Activated CD8-positive, alpha-beta memory T cell treated with anti-CD3 and anti-CD28 coated beads, Interleukin-2, amount 50 U/mL, for 24 hours (primary cell): ENCODE data around the gene PHLPP1.

Experiments used
- DNase-seq: peaks from one replicate; pipeline ENCODE4 v3.0.0-alpha.2; 2020; ENCODE audit errors: extremely low read depth

Gene PHLPP1

DNA sequence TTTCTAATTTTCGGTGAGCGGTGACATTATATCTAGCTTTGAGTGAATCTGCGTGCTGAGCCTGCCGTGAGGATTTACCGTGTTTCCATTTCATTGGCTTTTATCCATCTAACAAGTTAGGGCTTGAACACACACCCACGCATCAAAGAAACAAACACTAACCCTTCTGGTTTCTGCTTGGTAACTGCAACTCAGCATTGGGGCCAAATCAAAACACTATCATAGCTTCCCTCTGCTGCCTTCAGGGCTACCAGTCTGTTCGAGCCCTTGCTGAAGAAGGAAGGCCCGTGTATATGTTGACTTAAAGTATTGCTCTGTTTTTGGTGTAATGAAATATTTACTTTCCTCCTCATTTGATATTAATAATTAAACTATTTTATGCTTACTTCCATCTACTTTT is 227.2 kb downstream of the PHLPP1 start:
- no peak for DNase-seq

DNA sequence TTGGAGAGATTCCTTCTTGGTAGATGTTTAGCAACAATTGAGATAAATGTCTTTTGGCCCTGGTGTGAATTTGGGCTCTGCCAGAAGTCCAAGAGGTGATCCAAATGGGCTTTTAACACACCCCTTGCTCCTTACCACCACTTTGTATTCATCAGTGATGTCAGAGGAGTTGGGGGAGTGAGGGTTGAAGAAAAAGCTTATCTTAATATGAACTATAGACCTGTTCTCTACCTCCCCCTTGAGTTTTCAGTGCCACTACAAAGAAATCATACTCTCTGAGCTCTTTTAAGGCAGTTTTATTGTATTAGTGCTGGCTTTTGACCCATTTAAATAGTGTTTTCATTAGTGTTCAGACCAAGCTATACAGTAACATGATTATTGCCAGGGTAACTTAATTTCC is 229.1 kb downstream of the PHLPP1 start:
- DNase-seq: no peak

DNA sequence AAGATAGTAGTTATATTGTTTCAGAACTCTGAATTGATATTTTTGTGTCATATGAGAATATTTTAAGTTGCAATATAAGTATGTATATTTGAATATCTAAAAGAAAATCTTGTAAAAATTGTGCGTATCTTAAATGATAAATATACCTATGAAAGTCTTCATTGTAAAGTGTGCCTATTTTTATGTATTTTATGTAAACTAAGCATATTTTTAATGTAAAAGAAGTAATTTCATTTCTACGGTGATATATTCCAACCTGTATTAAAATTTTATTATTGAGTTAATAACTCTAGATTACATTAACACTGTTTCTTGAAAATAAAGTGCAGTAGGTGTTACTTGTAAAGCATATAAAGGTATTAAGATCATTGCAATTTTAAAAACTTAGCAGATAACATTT is 233.4 kb downstream of the PHLPP1 start:
- DNase-seq: no peak

DNA sequence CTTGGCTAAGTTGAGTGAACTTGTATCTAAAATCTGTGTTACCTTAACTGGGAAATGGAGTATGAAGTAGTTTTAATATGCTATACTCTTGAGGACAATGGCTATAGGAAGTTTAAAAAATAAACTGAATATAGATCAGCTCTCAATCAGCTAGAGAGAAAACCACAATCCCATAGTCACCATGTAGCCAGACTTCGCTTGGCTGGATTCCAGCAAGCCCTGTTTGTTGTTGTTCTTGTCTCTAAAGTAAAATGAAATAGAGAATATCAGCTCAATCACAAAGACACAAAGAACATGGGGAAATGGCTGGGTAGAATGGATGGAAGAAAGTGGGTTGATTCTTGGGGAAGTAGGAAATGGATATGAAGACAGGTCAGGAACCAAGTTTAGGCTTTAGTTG is 234.9 kb downstream of the PHLPP1 start:
- DNase-seq: no peak

DNA sequence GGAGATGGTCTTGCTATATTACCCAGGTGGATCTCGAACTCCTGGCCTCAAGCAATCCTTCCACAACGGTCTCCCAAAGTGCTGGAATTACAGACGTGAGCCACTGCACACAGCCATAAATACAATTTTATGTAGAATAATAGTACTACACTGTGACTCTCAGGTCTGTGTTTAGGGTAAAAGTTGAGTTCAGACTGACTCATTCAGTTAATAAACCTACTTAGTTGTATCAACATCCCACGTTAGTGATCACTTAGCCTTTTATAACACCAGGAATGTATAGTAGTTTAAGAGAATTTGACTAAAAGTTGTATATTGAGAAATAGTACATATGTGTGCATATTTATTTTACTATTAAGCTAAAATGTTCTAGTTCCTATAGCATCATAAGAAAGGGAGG is 237.5 kb downstream of the PHLPP1 start:
- DNase-seq: no peak

DNA sequence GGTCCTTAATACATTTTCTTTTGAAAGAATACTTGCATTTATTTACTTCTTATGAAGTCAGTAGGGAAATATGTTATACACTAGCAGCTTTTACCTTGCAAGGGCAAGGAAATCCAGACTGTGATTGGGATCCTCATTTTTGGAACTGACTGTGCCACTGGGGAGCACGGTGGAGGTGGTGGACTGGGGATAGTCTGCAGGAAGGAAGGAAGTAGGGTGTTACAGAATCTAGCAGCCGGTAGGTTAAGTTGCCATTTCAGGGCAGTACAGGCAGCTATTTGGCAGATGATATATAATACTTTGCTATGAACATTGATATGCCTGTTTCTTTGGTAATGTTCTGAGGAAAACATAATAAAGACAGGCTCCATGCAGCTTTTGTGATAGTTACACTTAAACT is 238.3 kb downstream of the PHLPP1 start:
- no peak for DNase-seq

DNA sequence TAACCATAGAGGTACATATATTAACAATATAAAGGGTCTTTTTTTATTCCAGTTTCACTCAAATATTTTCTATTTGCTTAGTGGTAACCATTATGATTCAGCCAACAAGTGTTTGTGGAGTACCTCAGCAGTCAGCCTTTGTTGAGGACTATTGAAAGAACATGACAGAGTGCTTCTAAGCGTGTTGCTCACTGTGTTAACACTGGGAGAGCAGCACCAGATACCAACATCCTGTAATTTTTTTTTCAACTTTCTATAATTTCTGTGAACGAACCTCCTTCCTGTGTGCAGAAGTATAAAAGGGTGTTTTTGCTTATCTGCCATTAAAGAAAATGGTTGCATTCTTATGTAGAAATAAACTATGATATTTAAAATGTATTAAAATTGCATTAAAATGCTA is 239.0 kb downstream of the PHLPP1 start:
- no peak for DNase-seq

DNA sequence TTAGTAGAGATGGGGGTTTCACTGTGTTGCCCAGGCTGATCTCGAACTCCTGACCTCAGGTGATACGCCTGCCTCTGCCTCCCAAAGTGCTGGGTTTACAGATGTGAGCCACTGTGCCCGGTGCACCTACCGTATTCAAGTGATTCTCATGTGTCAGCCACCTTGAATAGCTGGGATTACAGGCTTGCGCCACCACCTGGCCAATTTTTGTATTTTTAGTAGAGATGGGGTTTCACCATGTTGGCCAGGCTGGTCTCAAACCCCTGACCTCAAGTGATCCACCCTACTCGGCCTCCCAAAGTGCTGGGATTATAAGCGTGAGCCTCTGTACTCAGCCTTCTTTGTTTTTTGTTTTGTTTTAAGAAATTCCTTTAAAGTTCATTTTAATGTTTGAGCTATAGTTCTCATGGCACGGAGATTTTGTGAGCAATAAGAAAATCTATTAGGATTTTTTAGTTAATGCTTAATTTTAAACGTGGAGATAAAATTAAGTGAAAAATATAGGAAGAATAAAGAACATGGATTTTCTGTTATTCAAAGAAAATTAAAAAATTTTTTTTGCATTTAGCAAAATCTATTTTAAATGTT is 242.6 kb downstream of the PHLPP1 start:
- DNase-seq: no peak

DNA sequence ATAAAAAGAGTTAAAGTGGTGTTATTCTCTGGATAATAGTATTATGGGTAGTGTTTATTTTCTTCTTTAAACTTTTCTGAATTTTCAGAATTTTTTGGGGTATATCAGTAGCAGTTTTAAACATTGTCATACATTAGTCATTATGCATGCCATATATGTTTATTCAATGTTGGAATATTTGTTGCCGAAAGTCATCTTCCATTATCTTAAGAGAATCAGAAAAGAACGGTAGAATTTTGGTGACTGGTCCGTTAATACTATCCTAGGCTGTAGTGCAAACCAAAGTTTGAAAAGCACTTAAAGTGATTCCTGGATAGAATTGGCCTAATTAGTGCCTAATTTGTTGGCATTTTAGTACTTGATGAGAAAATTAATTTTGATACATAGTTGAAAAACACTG is 244.1 kb downstream of the PHLPP1 start:
- no peak for DNase-seq

DNA sequence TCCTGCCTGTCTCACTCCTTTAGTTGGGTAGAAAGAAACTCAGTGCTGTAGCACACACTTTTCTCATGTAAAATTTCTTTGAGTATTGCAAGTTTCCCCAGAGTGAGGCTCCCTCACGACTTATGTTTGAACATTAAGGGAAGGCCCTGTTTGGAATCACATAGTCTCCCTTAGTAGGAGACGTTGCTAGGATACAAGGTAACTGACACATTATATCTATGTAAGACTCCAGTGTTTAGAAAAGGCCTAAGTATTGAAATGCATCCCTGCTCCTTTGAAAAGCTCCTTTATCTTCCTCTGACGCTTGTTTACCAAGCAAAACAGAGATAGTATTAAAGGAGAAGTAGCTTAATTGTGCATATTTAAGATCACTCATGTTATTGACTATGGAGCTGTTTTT is 248.2 kb downstream of the PHLPP1 start:
- DNase-seq: no peak

DNA sequence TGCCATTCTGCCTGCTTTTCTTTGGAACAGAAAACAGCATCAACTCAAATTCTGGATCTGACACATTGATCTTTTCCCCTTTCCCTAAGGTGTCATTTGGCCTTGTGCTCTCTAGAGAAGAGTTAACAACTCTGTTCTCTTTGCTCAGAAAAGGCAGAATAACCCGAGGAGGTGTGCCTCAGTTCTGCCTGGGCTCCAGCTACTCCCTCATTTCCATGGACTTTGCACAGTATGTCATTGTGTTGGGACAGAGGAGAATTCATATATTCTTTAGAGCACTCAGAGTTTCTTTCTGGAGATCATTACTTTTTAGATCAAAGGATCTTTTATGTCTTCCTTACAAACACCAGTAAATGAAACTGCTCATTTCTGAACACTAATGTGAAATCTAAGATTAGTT is 249.1 kb downstream of the PHLPP1 start:
- no peak for DNase-seq

DNA sequence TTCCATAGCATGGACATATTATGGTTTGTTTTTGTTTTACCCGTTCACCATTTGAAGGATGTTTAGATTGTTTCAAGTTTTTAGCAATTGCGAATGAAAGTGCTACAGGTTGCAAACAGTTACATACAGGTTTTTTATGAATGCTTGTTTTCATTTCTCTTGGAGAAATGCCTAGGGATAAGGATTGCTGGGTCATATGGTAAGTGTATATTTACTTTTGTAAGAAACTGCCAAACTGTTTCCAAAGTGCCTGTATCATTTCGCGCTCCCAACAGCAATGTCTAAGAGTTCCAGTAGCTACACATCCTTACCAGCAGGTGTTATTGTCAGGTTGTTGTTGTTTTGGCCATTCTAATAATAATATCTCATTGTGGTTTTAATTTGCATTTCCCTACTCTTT is 251.7 kb downstream of the PHLPP1 start:
- no peak for DNase-seq

DNA sequence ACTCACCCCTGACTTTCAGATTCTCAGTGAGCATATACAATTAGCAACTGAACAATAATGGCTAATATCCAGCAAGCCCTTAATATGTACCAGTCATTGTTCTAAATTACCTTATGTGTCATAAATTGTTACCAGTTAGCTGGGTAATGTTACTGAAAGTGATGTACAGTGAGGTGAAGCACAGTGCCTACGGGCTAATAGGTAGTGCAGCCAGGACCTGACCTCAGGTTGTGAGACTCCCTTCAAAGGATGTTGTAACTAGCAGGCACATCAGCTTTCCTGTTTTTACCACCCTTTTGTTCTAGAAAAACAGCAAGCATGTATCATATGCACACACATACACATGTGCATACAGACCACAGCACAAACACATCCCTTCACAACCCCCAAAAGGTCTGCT is 258.3 kb downstream of the PHLPP1 start:
- no peak for DNase-seq

DNA sequence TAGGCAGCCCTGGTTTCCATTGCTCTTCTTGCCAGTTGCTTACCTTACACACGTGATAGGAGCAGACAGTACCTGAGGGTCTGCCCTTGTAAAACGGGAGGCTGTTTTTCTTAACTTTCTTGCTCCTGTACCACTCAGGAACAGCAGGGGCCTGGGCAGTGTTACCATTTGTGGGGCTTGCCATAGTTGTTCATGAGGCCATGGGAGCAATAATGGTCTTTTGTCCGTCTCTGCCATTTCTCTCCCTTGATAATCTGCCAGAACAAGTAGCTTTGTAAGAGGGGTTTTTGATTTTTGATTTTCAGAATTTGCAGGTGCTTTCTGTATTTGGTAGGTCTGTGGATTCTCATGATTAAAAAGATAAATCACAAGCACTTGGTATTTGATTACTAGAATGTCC is 259.0 kb downstream of the PHLPP1 start:
- no peak for DNase-seq

DNA sequence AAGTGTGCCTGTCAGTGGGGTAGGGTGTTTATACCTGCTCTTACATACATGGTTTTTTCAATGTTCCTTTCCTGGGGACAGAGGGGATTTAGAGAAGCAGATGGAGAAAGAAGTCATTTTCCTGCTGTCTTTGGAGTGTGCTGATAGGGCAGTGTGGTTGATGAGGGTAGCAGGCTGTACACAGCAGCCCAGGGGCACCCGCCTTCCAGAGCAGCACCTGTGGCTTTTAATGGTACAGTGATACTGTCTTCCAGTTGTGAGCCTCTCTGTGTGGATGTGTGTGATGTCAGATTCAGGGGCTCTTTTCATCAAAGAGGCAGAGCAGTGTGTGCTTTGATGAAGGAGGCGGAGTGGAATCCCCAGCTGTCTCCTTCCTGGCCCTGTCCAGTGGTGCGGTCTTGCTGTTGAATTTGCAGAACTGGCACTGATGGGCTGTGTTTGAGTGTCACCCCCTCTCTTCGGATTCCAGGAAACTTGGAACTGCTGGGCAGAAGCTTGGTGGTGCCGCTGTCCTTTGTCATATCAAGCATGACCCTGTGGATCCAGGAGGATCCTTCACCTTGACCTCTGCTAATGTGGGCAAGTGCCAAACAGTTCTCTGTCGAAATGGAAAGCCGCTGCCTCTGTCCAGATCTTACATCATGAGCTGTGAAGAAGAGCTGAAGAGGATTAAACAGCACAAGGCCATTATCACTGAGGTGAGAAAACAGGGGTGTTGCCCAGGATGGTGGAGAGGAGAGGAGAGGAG is 259.8 kb downstream of the PHLPP1 start:
- no peak for DNase-seq

DNA sequence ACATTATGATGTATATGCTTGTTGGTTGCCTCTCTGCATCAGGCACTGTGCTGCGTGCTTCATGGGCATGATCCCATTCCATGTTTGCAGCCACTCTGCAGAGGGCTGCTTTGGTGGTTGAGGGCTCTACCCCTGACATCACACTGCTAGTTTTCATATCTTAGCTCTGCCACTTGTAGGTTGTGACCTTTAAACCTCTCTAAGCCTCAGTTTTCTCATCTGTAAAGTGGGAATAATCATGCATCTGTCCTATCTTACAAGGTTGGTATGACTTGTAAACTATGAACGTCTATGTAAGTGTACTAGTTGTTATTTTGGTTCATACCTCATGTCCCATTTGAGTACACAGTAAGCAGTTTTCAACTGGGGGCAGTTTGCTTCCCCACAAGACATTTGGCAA is 260.4 kb downstream of the PHLPP1 start:
- DNase-seq: no peak

DNA sequence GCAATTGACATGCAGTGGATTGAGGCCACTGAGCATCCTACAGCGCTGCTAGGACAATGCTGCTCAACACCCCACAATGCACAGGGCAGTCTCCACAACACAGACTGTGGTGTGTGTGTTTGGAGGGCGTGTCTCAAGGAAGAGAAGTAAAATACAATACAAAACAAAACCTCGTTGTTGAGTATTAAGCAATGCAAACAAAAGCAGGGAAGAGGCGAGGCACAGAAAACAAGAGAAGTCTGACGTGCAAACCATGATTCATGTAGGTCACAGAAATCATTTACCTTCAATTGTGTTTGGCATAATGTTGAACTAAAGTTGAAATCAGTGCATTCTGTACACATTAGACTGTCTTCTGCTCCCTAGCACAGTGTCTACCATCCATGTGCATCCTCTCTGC is 260.9 kb downstream of the PHLPP1 start:
- no peak for DNase-seq

DNA sequence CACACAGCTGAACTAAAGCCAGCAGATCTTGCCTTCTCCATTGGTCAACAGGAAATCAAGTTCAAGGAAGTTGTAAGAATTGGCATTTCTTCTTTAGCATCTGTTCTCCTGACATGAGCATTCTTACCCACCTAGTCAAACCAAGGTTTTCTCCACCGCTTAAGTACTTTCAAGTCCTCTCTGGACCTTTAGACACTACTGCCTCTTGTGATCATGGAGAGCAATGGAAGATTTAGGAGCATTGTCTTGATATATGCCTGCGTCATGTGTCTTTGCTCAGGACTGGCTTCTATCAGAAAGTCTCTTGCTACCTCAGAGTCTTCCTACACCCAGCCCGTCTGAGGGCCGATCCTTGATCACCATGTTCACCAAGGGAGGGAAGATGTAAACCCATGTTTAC is 262.2 kb downstream of the PHLPP1 start:
- no peak for DNase-seq

DNA sequence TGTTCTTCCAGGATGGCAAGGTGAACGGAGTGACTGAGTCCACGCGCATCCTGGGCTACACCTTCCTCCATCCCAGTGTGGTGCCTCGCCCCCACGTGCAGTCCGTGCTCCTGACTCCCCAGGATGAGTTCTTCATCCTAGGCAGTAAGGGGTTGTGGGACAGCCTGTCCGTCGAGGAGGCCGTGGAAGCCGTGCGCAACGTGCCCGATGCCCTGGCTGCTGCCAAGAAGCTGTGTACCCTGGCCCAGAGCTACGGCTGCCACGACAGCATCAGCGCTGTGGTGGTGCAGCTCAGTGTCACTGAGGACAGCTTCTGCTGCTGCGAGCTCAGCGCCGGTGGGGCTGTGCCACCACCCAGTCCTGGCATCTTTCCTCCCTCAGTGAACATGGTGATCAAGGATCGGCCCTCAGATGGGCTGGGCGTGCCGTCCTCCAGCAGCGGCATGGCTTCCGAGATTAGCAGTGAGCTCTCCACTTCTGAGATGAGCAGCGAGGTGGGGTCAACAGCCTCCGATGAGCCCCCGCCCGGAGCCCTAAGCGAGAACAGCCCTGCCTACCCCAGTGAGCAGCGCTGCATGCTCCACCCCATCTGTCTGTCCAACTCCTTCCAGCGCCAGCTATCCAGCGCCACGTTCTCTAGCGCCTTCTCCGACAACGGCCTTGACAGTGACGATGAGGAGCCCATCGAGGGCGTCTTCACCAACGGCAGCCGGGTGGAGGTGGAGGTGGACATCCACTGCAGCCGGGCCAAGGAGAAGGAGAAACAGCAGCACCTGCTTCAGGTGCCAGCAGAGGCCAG is 263.1 kb downstream of the PHLPP1 start:
- DNase-seq: no peak

DNA sequence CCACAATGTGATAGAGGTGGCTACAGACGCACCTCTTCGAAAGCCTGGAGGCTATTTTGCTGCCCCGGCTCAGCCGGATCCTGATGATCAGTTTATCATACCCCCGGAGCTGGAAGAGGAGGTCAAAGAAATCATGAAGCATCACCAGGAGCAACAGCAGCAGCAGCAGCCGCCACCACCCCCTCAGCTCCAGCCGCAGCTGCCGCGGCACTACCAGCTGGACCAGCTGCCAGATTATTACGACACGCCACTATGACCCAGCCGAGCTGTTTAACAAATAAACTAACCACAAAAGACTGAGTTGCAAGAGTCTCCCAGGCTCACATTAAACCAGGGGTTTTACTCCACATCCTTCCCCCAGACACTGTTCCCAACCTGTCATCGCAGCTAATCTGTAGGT is 263.8 kb downstream of the PHLPP1 start:
- no peak for DNase-seq

DNA sequence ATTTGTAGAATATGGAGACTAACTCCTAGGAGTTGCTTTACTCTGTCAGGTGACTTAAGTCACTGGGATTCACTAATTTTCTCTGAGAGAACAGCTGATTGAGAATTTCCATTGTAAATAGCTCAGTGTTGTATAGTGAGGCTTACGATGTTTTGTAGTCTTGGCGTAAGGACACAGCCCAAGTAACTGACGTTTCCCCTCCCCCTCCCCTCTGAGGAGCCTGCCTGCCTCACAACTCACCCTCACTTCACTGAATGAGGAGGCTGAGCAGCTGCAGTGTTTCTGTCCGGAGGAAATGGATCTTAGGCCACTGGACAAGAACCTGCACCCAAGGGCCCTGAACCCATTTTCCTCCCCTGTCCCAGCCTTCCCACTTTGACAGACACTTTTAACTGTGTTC is 264.6 kb downstream of the PHLPP1 start:
- no peak for DNase-seq

DNA sequence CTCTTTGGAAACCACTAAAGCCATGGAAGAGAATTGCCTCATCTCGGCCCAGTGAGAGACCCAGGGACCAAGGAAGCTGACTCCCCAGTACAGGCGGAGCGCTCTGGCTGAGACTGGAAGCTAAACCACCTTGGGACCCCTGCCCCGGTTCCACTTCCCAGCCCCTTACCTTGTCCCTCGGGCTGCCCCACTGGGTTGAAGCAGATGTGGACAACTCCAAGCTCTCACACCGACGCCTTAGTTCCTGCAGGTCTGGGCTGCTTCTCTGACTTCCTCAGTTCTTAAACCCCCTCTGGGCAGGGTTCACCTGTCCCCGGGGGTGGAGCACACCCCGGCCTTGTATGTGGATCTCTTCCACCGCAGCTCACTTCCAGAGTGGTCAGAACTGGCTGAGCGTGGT is 266.2 kb downstream of the PHLPP1 start:
- no peak for DNase-seq

DNA sequence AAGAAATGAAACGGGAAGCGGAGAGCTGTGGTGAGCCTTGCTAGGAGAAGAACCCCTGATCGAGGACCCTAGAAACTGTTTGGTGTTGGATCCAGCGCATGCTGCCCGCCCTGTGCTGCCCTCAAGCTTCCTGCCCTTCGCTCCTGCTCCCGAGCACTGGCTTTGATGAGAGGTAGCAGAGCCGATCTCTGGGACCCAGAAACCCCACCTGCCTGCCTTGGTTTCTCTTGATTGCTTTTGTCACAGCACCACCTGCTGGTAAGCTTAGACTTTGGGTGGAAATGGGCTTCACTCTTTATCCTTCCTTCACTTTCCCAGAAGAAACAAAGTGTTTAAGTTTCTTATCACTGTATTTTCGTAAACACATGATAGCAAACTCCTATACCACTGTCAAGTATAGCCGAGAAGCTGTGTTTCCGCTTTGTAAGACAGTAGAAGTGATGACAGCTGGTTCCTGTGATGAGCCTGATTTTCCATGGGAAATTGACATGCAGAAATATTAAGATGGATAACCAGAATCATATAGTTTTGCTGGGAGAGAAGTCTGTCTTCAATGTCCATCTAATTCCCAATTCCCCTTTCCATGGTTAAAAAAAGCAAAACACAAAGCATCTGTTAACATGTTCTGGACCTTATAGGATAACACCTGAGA is 267.4 kb downstream of the PHLPP1 start:
- DNase-seq: peak; percentile 23
